ENCODE measurements around the gene SHE. TPM values are rescaled to one million over a fixed set of nuclear protein-coding genes. Genes with fewer than 3 reads are reported as not detected.

The SHE gene
- total and polyA plus RNA-seq, 2 of the 8 experiments (the other 6 are each of a cell fraction or from before 2014, with no cell fraction given) = 0.44 to 0.45 TPM

DNA sequence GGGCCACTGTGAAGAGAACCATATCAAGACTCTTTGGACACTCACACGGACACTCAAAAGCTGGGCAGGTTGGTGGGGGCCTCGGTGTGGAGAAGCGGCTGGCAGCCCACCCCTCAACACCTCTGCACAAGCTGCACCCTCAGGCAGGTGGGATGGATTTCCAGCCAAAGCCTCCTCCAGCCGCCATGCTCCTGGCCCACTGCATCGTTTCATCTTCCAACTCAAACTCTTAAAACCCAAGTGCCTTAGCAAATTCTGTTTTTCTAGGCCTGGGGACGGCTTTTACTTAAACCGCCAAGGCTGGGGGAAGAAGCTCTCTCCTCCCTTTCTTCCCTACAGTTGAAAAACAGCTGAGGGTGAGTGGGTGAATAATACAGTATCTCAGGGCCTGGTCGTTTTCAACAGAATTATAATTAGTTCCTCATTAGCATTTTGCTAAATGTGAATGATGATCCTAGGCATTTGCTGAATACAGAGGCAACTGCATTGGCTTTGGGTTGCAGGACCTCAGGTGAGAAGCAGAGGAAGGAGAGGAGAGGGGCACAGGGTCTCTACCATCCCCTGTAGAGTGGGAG is 36.5 kb downstream of the SHE start (continued):
- TF ChIP-seq, protein P1, sequence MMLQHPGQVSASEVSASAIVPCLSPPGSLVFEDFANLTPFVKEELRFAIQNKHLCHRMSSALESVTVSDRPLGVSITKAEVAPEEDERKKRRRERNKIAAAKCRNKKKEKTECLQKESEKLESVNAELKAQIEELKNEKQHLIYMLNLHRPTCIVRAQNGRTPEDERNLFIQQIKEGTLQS (IDR thresholded peaks at IDR 0.05; ENCODE audit: insufficient read depth, low read depth, low read length) = no peak
- TF ChIP-seq, protein P2, sequence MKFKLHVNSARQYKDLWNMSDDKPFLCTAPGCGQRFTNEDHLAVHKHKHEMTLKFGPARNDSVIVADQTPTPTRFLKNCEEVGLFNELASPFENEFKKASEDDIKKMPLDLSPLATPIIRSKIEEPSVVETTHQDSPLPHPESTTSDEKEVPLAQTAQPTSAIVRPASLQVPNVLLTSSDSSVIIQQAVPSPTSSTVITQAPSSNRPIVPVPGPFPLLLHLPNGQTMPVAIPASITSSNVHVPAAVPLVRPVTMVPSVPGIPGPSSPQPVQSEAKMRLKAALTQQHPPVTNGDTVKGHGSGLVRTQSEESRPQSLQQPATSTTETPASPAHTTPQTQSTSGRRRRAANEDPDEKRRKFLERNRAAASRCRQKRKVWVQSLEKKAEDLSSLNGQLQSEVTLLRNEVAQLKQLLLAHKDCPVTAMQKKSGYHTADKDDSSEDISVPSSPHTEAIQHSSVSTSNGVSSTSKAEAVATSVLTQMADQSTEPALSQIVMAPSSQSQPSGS (IDR thresholded peaks at IDR 0.05; ENCODE audit: low read length) = no peak
- TF ChIP-seq BRCA1 (IDR thresholded peaks at IDR 0.05; ENCODE audit: low read depth, low read length) = no peak
- no peak for TF ChIP-seq BACH1 (IDR thresholded peaks at IDR 0.05; ENCODE audit: low read length)

Data from H1 (cell line).